GM18499 (cell line): Measurements from ENCODE around the gene SERINC2.
A peak's percentile ranks its signal among the peaks of the same experiment; 100 is the strongest.

Experiments
- ATAC-seq: cut with Tn5 transposase; IDR thresholded peaks from one replicate; pipeline ENCODE4 v1.9.1; 2021; ENCODE audit warnings: moderate number of reproducible peaks; ENCODE audit not compliant: insufficient read depth, unreplicated experiment

Gene SERINC2

GRCh38 chr1:31410871-31411270, 2.1 kb upstream of the SERINC2 start:
- ATAC-seq = no peak

GRCh38 chr1:31412205-31412604, 808 bp upstream of the SERINC2 start:
- no peak for ATAC-seq

DNA sequence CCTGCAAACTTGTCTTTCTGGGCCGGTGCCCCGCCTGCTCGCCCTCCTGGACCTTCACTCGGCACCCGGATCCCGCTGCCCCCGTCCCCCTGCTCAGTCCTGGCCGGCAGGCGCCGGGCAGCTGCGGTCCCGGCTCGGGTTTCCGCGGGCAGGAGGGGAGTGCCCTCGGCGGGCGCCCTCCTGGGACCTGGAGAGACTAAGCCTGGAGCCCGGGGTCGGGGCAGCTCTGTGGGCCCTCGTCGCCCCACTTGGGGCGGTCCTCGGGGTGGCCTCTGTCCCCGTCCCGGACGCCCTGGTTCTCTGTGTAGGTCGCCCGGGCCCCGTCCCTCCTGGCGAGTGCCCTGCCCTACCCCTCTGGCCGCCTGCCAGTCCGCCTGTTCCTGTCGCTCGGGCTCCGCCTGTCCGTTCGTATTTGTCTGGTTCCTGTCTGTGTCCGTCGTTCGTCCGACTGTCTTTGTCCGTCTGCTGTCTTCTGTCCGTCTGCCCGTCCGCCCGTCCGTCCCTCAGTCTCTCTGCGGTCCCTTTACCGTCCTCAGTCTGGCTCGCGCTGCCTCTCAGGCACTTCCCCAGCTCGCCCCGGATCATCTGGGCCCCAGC, 490 bp downstream of the SERINC2 start:
- ATAC-seq = no peak

DNA sequence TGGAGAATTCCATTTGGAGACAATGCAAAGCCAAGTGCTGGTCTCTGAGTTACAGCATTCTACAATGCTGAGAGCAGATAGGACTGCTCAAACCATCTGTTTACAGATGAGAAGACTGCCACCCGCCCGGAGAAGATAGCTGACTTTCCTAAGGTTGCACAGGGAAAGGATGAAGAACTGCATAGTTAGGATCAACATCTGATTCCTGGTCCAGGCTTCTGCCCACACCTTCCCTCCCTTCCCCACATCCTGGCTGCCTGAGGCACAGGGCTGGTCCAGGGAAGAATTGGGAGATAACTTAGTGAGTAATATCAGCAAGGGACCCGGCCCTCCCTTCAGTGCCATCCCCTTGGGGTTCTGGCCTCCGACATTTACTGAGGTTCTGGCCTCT, 2.0 kb downstream of the SERINC2 start:
- ATAC-seq = no peak

DNA sequence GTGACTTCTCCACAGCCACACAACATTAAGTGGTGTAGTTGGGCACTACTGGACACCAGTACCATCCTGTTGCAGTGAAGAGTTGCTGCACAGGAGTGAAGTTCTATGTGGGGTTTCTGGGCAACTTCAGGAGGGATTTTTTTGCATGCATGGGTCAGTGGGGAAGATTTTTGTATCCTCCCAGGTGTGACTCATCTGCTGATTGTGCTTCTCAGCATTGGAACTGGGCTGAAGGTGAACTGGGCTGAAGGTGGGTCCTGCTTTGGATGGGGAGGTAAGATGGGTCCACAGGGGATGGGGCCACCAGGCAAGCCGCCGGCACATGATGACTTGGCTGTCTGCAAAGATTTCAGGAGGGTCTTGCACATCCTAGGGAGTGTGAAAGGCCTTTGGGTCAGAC, 2.6 kb downstream of the SERINC2 start:
- no peak for ATAC-seq

DNA sequence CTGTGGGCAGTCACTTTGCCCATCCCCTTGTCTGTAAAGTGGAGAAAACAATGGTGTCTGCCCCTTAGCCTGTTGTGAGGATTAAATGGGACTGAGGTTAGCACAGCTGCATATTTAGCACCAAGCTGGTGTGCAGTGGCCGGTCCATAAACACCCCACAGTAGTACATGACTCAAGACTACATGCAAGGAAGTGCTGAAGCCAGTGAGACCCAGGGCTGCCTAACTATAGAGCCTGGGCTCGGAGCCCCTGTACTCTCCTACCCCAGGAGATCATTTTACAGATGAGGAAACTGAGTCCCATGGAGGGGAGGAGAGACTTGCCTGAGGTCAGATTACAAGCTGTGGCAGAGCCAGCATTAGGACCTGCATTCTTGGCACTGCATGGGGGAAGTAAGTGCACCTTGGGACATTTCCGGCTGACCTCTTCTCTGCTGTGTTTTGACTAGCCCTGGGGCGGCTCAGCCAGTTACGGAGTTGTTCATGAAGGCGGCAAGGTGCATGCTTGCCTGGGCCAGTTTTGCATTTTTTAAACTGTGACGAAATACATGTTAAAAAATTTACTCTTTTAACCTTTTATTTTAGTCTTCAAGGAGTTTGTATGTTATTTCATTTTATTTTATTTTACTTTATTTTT, 3.2 kb downstream of the SERINC2 start:
- no peak for ATAC-seq

DNA sequence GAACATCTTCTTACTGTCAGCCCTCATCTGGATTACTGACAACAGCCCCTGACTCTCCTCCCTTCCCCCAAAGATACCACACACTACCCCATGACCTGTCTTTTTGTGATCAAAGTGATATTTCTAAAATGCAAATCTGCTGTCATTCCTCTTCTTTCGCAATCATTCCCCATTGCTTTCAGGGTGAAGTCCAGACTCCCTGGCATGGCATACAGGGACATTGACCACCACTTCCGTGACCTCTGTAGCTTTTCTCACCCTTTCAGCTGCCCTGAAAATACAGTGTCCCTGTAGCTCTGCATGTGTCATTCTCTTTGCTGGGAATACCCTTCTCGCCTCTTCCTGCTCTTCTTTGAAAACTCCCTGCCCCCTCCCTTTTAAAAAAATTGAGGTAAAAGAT, 4.1 kb downstream of the SERINC2 start:
- ATAC-seq = no peak

DNA sequence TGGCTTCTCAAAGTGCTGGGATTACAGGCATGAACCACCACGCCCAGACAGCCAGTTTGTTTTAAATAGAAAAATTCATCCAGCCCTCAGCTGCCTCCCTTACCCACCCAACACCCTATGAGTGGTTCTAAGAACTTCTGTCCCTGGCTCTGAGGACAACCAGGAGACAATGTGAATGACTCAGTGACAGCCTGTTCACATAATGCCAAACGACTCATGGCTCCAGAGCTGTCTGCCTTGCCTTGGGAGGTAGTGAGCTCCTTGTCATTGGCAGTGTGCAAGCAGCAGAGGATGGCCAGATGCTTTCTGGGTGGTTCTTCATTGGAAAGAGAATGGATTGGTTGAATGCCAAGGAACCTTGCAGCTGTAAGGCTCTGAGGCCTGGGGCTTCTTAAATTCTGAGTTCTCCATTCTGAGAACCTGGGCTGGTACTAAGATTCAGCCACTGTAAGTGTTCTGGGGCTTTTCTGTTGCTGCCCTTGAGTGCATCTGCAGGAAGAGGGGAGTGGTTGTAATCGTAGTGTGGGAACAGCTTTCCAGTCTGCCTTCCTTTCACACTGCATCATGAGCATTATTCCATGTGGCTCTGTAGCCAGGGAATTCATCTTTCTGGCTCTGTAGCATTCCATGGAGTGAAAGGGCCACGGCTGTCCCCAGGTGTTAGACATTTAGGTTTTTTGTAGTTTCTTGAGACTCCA, 5.8 kb downstream of the SERINC2 start:
- ATAC-seq = no peak

DNA sequence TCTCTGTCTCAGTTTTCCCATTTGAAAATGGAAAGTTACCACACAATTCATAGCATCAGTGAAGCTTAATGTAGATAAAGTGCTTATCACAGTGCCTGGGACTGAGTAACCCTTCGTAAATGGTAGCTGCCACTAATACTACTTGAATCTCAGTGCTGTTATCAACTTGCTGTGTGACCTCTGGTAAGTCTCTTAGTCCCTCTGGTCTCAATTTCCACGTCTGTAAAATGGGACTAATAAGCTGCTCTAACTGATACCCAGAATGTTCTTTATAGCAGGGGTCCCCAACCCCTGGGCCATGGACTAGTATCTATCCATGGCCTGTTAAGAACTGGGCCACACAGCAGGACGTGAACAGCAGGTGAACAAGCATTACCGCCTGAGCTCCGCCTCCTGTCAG, 7.7 kb downstream of the SERINC2 start:
- no peak for ATAC-seq

GRCh38 chr1:31421371-31422040, 8.5 kb downstream of the SERINC2 start:
- no peak for ATAC-seq

DNA sequence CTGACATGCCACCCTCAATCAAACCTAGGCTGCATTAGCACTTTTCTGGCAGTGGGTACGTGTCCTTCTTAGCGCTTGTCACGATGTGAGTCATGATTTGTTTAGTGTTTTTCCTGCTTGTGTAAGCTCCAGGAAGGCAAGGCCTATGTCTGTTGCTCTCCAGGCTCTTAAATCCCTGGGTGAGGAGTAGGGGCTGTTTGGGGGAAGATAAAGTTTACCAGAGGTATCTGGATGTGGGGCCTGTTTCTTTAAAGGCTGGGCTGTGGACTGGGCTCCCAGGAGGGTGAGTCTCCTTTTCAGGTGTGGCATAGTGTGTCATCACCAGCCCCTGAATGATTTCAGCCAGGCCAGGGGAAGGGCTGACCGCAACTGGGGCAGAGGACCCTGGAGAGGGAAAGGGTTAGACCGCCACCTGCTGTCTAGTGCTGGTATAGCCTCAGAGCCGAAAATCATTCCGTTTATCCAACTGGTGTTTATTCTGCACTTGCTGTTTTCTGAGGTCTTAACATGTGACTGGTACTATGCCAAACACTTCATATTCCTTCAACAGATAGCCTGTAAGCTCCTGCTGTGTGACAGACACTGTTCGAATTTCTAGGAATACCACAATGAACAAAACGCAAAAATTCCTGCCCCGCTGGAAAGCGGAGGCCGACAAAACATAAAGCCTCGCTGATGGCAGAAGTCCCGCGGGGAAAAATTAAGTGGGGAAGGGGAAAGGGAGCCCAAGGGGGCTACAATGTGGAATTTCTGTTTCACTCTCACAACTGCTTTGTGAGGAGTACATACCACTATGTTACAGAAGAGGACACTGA, 9.7 kb downstream of the SERINC2 start:
- no peak for ATAC-seq

DNA sequence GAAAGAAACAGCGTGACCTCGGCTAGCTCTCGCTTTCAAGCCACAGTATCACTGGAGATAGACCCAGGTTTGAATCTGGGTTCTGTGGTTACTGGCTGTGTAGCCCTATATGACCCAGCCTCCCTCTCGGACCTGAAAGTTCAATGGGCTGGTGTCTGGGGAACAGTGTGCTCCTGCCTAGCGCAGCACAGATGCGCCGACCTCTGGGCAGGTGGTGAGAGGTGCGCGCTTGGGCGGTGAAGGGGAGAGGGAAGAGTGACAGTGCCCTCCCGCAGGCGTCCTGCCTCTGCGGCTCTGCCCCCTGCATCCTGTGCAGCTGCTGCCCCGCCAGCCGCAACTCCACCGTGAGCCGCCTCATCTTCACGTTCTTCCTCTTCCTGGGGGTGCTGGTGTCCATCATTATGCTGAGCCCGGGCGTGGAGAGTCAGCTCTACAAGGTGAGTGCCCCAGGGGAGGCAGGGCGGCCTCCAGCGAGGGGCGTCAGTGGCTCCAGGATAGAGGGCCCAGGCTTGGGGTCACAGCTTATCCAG, 10.5 kb downstream of the SERINC2 start:
- peak; percentile 73 for ATAC-seq

- ATAC-seq = no peak
Measured at GRCh38 chr1:31424568-31424967, 11.6 kb downstream of the SERINC2 start.

- ATAC-seq = no peak
Measured at GRCh38 chr1:31425301-31426081, 12.5 kb downstream of the SERINC2 start.

- no peak for ATAC-seq
Measured at GRCh38 chr1:31426249-31426922, 13.4 kb downstream of the SERINC2 start.

DNA sequence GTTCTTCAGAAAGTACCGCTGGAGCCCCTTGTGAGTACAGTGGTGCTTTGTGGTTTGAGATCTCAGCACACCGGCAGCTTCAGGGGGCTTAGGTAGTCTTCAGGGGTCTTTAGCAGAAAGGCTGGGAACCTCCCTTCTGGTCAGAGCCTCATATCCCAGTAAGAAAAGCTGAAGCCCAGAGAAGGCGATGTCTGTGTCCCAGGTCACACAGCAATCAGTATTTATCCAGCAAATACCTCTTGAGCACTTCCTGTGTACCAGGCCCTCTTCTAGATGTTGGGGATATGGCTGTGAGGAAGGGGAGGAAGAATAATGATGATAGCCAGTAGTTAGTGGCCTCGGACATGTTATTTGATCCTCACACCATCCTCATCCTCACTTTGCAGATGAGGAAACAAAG, 14.3 kb downstream of the SERINC2 start:
- no peak for ATAC-seq

DNA sequence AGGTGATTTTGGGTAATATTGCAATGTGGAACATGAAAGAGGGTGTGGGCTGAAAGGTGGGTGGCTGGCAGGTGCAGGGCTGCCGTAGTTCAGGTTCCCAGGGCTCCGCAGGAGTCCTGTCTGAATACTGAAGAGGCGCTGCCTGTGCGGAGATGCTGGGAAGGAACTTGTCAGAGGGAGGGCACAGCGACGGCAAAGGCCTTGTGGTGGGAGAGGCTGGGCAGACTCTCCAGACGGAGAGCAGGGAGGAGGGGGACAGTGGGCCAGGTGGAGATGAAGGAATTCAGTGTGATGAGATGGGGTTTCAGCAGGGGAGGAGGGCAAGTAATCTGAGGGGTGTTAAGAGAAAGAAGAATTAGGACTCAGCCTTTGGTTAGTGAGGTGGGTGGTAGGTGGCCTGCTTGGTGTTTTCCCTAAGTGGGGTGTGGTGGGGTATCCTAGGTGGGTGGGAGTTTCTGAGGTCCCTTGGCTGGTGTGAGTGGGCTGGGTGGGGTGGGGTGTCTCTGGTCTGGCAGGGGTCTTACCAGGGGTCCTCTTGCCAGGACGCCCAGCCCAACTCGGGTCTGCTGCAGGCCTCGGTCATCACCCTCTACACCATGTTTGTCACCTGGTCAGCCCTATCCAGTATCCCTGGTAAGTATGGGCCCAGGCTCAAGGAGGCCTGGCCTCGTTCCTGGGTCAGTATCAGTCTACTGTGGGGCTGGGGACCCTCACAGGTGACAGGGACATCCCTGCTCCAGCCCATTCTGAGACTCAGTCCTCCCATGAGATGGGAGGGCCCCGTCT, 15.6 kb downstream of the SERINC2 start:
- no peak for ATAC-seq

GRCh38 chr1:31429583-31429982, 16.6 kb downstream of the SERINC2 start:
- no peak for ATAC-seq
